ENCODE data around the gene CASP14. TPM values are rescaled to one million over a fixed set of nuclear protein-coding genes. Genes with fewer than 3 reads are reported as not detected.
"Not testable (repeated sequence)": the region's sequence is repeated elsewhere in the genome, so short reads cannot be mapped to it uniquely, and the experiment has no call there.

Gene CASP14
- 0.02 TPM in 1 of 2 replicates, not detected in the other for total RNA-seq (2014; rRNA removed; shearing (Covaris generic))

GRCh38 chr19:15048885-15049541, at the start of gene CASP14:
Gene CASP14 (plus strand): TSS chr19:15049480. CDS start chr19:15052252, 2,772 bp downstream.
- no peak within 1 kb of the TSS for H3K4me3 ChIP-seq
- no peaks in the 10 kb centered on the region for H3K9me3 ChIP-seq (replicated peaks)
- H3K27me3 ChIP-seq = peaks cover 3% of the 10 kb centered on the region; the same call in 1 of the 2 replicates
- H3K36me3 ChIP-seq = no peaks in the 10 kb centered on the region
- no peak within 1 kb of the TSS for H3K27ac ChIP-seq
- no peak for DNase-seq
- no peaks in the 10 kb centered on the region for H3K4me1 ChIP-seq

GRCh38 chr19:15008308-15008707, 41.0 kb upstream of the CASP14 start:
- no peak overlapping the region for H3K4me3 ChIP-seq
- no peak for DNase-seq
- no peaks in the 10 kb centered on the region for H3K27me3 ChIP-seq
- no peaks in the 10 kb centered on the region for H3K36me3 ChIP-seq
- H3K9me3 ChIP-seq (replicated peaks) = no peaks in the 10 kb centered on the region
- no peaks in the 10 kb centered on the region for H3K4me1 ChIP-seq
- H3K27ac ChIP-seq = no peak overlapping the region

DNA sequence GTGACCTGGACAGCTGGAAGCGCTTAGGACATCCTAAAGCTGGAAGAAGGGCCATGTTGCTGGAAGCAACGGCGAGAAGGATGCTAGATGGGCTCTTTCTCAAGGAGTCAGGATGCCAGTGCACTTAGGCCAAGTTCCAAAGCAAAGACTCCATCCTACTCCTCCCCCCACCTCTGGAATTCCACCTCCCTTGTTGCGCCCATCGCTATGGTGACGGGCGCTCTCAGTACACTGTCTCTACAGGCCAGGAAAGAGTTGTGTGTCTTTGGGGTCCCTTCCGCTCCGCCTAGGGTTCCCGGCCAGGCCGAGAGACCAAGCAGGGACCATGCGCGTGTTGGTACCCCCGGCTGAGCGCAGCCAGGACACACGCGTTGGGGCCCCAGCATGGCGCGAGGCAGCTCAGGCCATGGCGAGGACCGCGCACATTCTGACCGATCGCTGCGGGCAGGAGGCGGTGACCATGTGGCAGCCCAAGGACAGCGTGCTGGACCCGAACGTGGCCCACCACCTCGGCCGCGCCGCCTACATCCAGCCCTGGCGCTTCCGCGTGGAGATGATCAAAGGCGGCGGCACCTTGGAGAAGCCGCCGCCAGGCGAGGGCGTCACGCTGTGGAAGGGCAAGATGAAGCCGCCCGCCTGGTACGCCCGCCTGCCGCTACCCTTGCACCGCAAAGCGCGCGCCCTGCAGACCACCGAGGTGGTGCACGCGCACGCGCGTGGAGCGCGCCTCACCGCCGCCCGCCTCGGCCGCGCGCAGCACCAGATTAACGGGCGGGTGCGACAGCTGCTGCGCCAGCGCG, 38.6 kb upstream of the CASP14 start:
- no peaks in the 10 kb centered on the region for H3K9me3 ChIP-seq (replicated peaks)
- no peak for DNase-seq
- no peaks in the 10 kb centered on the region for H3K36me3 ChIP-seq
- H3K4me1 ChIP-seq = no peaks in the 10 kb centered on the region
- no peaks in the 10 kb centered on the region for H3K27me3 ChIP-seq
- no peak overlapping the region for H3K27ac ChIP-seq
- no peak overlapping the region for H3K4me3 ChIP-seq

GRCh38 chr19:15014579-15014978, 34.7 kb upstream of the CASP14 start:
- Histone ChIP-seq H3K4me3 (no peak overlapping the region), H3K27me3 (no peaks in the 10 kb centered on the region), H3K4me1 (no peaks in the 10 kb centered on the region), H3K9me3 (replicated peaks) (no peaks in the 10 kb centered on the region), H3K27ac (no peak overlapping the region), H3K36me3 (no peaks in the 10 kb centered on the region)
- peak in 1 of 2 experiments; percentile 54 for DNase-seq

DNA sequence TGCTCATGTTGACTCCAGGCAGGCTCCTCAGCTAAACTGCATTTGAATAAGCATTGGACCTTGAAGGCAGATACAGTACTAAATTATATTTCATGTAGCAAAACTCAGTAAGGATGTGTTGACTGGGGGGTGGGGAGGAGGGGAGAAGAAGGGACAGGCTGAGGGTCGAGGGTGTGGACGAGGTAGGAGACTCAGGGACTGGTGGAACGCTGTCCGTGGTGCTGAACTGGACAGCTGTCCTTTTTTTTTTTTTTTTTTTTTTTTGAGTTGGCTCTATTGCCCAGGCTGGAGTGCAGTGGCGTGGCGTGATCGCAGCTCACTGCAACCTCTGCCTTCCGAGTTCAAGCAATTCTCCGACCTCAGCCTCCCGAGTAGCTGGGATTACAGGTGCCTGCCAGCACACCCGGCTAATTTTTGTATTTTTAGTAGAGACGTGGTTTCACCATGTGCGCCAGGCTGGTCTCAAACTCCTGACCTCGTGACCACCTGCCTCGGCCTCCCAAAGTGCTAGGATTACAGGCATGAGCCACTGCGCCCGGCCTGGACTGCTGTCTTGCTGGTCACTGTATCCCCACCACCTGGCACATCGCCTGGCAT, 33.2 kb upstream of the CASP14 start:
- H3K36me3 ChIP-seq = no peaks in the 10 kb centered on the region
- H3K27ac ChIP-seq = no peak overlapping the region
- no peaks in the 10 kb centered on the region for H3K27me3 ChIP-seq
- H3K4me3 ChIP-seq = no peak overlapping the region
- no peaks in the 10 kb centered on the region for H3K9me3 ChIP-seq (replicated peaks)
- H3K4me1 ChIP-seq = no peaks in the 10 kb centered on the region
- DNase-seq = peak; percentile 73 to 82

- not testable (repeated sequence) for H3K4me1 ChIP-seq; H3K9me3 ChIP-seq (replicated peaks); DNase-seq; H3K36me3 ChIP-seq; H3K27ac ChIP-seq; H3K27me3 ChIP-seq; H3K4me3 ChIP-seq
Observed at GRCh38 chr19:15018836-15019235, 30.4 kb upstream of the CASP14 start.

DNA sequence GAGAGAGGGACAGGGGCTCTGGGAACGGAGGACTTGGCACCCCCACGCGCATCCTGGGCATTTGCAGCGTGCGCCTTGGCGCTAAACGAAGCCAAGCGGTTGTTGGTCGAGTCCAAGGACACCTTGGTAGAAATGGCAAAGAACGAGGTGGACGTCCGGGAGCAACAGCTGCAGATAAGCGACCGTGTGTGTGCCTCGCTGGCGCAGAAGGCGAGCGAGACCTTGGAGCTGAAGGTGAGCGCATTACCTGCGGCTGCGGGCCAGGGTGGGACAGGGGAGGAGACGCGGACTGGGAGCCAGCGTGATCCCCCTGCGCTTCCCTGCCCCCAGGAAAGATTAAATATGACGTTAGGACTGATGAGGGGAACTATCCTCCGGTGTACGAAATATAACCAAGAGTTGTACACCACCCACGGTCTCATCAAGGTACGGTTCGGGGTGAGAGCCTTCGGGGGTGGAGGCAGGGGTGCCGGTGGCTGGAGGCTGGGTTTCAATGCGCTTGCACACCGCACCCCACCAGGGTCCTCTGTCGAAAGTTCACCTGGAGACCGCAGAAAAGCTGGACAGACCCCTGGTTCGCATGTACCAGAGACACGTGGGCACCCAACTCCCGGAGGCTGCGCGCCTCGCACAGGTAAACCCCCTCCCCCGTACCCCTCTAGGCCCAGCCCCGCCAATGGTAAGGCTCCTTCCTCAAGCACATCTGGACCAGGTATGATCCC, 27.8 kb upstream of the CASP14 start:
- Histone ChIP-seq H3K27ac (no peak overlapping the region), H3K27me3 (peaks cover 3% of the 10 kb centered on the region; the same call in 1 of the 2 replicates), H3K9me3 (replicated peaks) (no peaks in the 10 kb centered on the region), H3K4me1 (no peaks in the 10 kb centered on the region), H3K4me3 (no peak overlapping the region), H3K36me3 (no peaks in the 10 kb centered on the region)
- no peak for DNase-seq

- no peak overlapping the region for H3K27ac ChIP-seq
- H3K27me3 ChIP-seq = peaks cover 3% of the 10 kb centered on the region; the same call in 1 of the 2 replicates
- no peaks in the 10 kb centered on the region for H3K9me3 ChIP-seq (replicated peaks)
- H3K4me1 ChIP-seq = no peaks in the 10 kb centered on the region
- no peaks in the 10 kb centered on the region for H3K36me3 ChIP-seq
- H3K4me3 ChIP-seq = no peak overlapping the region
- DNase-seq = no peak
Observed at GRCh38 chr19:15022752-15023151, 26.5 kb upstream of the CASP14 start.

DNA sequence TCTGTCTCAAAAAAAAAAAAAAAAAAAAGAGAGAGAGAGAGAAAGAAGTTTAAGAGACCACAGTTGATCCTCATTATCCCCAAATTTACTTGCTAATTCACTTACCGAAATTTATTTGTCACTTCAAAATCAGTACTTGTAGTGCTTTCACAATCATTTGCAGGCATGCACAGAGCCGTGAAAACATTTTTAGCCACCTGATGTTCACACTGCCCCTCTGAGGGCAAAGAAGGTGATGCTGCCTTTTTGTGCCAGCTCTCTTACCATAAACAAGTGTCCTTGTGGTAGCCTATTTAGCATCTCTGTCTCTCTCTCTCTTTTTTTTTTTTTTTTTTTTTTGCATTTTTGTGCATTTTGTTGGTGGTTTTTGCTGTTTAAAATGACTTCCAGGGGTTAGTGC, 24.1 kb upstream of the CASP14 start:
- Histone ChIP-seq H3K4me3 (no peak overlapping the region), H3K36me3 (no peaks in the 10 kb centered on the region)
- DNase-seq = no peak

DNA sequence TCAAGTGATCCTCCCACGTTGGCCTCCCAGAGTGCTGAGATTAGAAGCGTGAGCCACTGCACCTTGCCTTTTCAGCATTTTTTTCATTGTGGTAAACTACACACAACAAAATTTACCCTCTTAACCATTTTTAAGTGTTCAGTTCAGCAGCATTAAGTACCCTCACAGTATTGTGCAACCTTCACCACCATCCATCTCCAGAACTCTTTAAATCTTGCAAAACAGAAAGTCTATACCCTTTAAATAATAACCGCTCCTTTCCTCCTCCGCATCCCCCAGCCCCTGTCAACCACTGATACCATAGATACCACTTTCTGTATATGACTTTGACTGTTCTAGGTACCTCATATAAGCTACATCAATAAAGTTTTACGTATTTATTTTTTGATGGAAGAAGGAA, 20.8 kb upstream of the CASP14 start:
- no peaks in the 10 kb centered on the region for H3K36me3 ChIP-seq
- H3K9me3 ChIP-seq (replicated peaks) = no peaks in the 10 kb centered on the region
- DNase-seq = no peak
- H3K27me3 ChIP-seq = peaks cover 3% of the 10 kb centered on the region; the same call in 1 of the 2 replicates
- no peak overlapping the region for H3K4me3 ChIP-seq
- H3K4me1 ChIP-seq = no peaks in the 10 kb centered on the region
- H3K27ac ChIP-seq = no peak overlapping the region

More for the DNA sequence above, 24.1 kb upstream of the CASP14 start:
- Histone ChIP-seq H3K9me3 (replicated peaks) (no peaks in the 10 kb centered on the region), H3K27me3 (peaks cover 3% of the 10 kb centered on the region; the same call in 1 of the 2 replicates), H3K27ac (no peak overlapping the region), H3K4me1 (no peaks in the 10 kb centered on the region)

- H3K9me3 ChIP-seq (replicated peaks) = no peaks in the 10 kb centered on the region
- no peak overlapping the region for H3K27ac ChIP-seq
- no peak for DNase-seq
- H3K4me3 ChIP-seq = no peak overlapping the region
- no peaks in the 10 kb centered on the region for H3K36me3 ChIP-seq
- H3K4me1 ChIP-seq = no peaks in the 10 kb centered on the region
- 0 out of 2 replicates have a peak, but pooled peaks cover 3% of the 10 kb centered on the region for H3K27me3 ChIP-seq
Observed at GRCh38 chr19:15031675-15032074, 17.6 kb upstream of the CASP14 start.

GRCh38 chr19:15035795-15036311, 13.4 kb upstream of the CASP14 start:
- Histone ChIP-seq H3K9me3 (replicated peaks) (no peaks in the 10 kb centered on the region), H3K27me3 (peaks cover 8% of the 10 kb centered on the region; the same call in 1 of the 2 replicates), H3K36me3 (no peaks in the 10 kb centered on the region), H3K4me1 (no peaks in the 10 kb centered on the region), H3K4me3 (no peak overlapping the region), H3K27ac (no peak overlapping the region)
- no peak for DNase-seq

DNA sequence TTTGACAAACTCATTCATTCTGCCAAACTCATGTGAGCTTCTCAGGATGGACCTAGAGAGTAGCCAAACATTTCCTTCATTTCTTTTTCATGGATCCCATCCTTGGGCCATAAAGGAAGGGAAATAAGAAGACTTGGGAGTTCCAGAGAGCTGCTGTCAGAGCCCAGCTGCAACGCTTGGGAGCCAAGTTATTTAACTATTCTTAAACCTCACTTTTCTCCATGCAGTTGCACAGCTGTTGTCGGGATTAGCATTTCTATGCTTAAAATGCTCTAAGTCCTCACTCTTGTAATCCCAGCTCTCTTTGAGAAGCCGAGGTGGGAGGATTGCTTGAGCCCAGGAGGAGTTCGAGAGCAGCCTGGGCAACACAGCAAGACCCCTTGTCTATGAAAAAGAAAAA, 11.7 kb upstream of the CASP14 start:
- Histone ChIP-seq H3K4me1 (no peaks in the 10 kb centered on the region), H3K9me3 (replicated peaks) (no peaks in the 10 kb centered on the region), H3K27ac (no peak overlapping the region), H3K27me3 (peaks cover 8% of the 10 kb centered on the region; the same call in 1 of the 2 replicates), H3K4me3 (no peak overlapping the region), H3K36me3 (no peaks in the 10 kb centered on the region)
- no peak for DNase-seq

DNA sequence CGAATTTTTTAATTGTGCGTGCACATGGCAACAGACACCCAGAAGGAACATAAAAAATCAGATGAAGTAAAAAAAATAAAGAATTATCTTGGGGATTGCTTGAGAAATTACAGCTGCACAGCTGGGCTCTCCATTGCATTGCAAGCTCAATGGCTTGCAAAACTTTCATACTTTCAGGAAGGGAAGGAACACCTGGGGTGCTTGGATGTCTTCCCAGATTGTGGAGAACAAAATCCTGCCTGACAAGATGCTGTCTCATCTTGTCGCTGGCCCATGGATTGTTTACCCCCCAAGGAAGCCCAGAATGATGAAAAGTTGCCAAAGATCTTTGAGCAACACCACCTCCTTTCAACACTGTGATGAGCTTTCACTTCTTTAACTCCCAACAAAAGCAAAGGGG, 11.0 kb upstream of the CASP14 start:
- Histone ChIP-seq H3K4me3 (no peak overlapping the region), H3K9me3 (replicated peaks) (no peaks in the 10 kb centered on the region), H3K27ac (no peak overlapping the region), H3K27me3 (peaks cover 8% of the 10 kb centered on the region; the same call in 1 of the 2 replicates), H3K4me1 (no peaks in the 10 kb centered on the region), H3K36me3 (no peaks in the 10 kb centered on the region)
- DNase-seq = no peak

All from SJCRH30 (cell line).